Measurements from ENCODE around the gene SLC24A3. TPM values are rescaled to one million over a fixed set of nuclear protein-coding genes. Genes with fewer than 3 reads are reported as not detected.

Gene SLC24A3
- total and polyA plus RNA-seq, 11 donors = 0.26 to 3.9 (median 0.77) TPM

DNA sequence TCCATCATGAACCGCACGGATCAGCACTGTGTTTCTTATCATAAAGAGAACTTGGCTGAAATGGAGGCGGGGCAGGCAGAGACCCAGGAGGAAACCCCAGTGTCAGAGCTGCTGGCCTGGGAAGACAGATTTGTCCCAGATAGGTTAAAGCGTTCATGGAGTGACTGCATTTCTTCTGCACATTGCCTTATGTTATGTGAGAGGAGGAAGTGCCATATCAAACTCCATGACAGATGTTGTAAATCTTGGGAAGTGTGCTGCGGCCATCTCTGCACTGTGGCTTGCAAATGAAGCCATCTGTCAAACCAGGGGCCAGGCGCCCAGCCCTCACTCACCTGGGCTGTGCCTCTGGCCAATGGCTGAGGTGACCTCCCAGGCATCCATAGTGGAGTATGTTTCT lies 163.0 kb downstream of the SLC24A3 start:
- no peaks in the 10 kb centered on the region for H3K27me3 ChIP-seq
- intact Hi-C loops (cut with DNase I) = loop anchor here in 3 of 10 donors (10.0 kb wide), 3 partner anchors 101 to 209 kb away; no protein-coding TSS in a partner anchor
- ATAC-seq (no peak), DNase-seq (no peak)
- no peaks in the 10 kb centered on the region for H3K9me3 ChIP-seq
- no peak for TF ChIP-seq POLR2A (IDR thresholded peaks at IDR 0.05)
- TF ChIP-seq, protein P1, sequence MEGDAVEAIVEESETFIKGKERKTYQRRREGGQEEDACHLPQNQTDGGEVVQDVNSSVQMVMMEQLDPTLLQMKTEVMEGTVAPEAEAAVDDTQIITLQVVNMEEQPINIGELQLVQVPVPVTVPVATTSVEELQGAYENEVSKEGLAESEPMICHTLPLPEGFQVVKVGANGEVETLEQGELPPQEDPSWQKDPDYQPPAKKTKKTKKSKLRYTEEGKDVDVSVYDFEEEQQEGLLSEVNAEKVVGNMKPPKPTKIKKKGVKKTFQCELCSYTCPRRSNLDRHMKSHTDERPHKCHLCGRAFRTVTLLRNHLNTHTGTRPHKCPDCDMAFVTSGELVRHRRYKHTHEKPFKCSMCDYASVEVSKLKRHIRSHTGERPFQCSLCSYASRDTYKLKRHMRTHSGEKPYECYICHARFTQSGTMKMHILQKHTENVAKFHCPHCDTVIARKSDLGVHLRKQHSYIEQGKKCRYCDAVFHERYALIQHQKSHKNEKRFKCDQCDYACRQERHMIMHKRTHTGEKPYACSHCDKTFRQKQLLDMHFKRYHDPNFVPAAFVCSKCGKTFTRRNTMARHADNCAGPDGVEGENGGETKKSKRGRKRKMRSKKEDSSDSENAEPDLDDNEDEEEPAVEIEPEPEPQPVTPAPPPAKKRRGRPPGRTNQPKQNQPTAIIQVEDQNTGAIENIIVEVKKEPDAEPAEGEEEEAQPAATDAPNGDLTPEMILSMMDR (IDR thresholded peaks at IDR 0.05) = no peak
- no peaks in the 10 kb centered on the region for H3K36me3 ChIP-seq
- WGBS, 4 donors = 42 to 53% (median 47%) methylated on average over 6 of the region's 6 CpGs
- no peak overlapping the region for H3K4me3 ChIP-seq
- H3K4me1 ChIP-seq = peaks cover 0 to 9% (median 0%) of the 10 kb centered on the region in 12 donors
- H3K27ac ChIP-seq = no peak overlapping the region

DNA sequence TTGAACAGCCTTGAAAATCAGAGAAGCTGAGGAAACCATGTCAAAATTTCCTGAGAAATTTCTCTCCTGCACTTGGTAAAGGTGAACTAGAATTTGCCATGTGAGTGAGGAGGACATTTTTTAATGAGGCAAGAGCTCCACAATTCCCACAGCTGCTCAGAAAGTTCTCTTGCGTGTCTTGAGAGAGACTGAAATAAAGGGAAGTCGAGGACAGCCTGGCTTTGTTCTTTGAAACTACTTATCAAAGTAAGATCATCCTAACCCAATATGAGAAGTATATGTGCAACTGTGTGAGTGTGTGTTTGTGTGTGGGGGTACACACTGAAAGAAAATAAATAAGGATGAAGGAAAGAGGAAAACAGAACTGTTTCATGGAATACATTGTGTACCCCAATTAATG lies 163.4 kb downstream of the SLC24A3 start:
- Histone ChIP-seq H3K27ac (no peak overlapping the region), H3K9me3 (no peaks in the 10 kb centered on the region), H3K4me1 (peaks cover 0 to 9% (median 0%) of the 10 kb centered on the region in 12 donors), H3K4me3 (peak overlapping the region in 2 of 12 donors; percentile 16 to 45), H3K36me3 (no peaks in the 10 kb centered on the region), H3K27me3 (no peaks in the 10 kb centered on the region)
- no peak for ATAC-seq
- TF ChIP-seq, protein P1 (IDR thresholded peaks at IDR 0.05) = no peak
- no peak for TF ChIP-seq POLR2A (IDR thresholded peaks at IDR 0.05)
- 67 to 73% (median 70%) methylated on average over 2 of the region's 2 CpGs for WGBS, 4 donors
- intact Hi-C loops (cut with DNase I) = loop anchor here in 3 of 10 donors (10.0 kb wide), 3 partner anchors 101 to 209 kb away; no protein-coding TSS in a partner anchor
- DNase-seq = no peak

- Histone ChIP-seq H3K4me3 (peak overlapping the region in 6 of 12 donors; percentile 7 to 45 (median 22)), H3K27ac (peak overlapping the region in 1 of 12 donors; percentile 15), H3K9me3 (no peaks in the 10 kb centered on the region), H3K27me3 (no peaks in the 10 kb centered on the region), H3K4me1 (peaks cover 0 to 9% (median 0%) of the 10 kb centered on the region in 12 donors), H3K36me3 (no peaks in the 10 kb centered on the region)
- peak; percentile 56 to 88 (median 86) for ATAC-seq
- TF ChIP-seq, protein P1 (IDR thresholded peaks at IDR 0.05) = no peak
- no peak for TF ChIP-seq POLR2A (IDR thresholded peaks at IDR 0.05)
- WGBS, 4 donors = 49 to 60% (median 53%) methylated on average over 17 of the region's 17 CpGs
- DNase-seq = peak in 1 of 5 donors; percentile 41
- intact Hi-C loops (cut with DNase I) = loop anchor here in 3 of 10 donors (10.0 kb wide), 3 partner anchors 102 to 208 kb away; no protein-coding TSS in a partner anchor
These were observed 164.2 kb downstream of the SLC24A3 start for GRCh38 chr20:19376451-19377229.

DNA sequence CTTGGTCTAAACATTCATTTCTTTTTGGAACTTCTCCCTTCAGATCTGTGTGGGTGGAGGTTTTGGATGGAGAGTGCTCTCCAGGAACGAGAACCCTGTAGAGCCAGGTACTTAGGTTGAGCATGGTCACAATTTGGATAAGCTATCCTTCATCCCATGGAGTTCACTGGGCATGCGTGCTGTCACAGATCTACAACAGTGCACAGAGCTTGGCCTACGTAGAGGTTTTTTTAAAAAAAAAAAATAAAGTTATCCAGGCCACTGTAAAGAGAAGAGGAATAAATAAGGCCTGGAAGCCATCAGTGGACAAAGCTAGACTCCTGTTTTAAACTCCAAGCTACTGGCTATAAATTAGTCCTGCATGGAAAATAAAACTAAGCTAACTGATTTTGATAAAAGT lies 165.6 kb downstream of the SLC24A3 start:
- TF ChIP-seq POLR2A (IDR thresholded peaks at IDR 0.05) = no peak
- TF ChIP-seq, protein P1 (IDR thresholded peaks at IDR 0.05) = no peak
- no peak for DNase-seq
- peaks cover 0 to 9% (median 0%) of the 10 kb centered on the region in 12 donors for H3K4me1 ChIP-seq
- H3K9me3 ChIP-seq = no peaks in the 10 kb centered on the region
- H3K36me3 ChIP-seq = no peaks in the 10 kb centered on the region
- no peak for ATAC-seq
- H3K4me3 ChIP-seq = no peak overlapping the region
- intact Hi-C loops (cut with DNase I) = loop anchor here in 3 of 10 donors (10.0 kb wide), 3 partner anchors 103 to 207 kb away; no protein-coding TSS in a partner anchor
- peak overlapping the region in 1 of 12 donors; percentile 50 for H3K27ac ChIP-seq
- WGBS, 4 donors = 71 to 88% (median 82%) methylated on average over 3 of the region's 3 CpGs
- H3K27me3 ChIP-seq = no peaks in the 10 kb centered on the region

All from heart left ventricle (tissue), 16 donors.